Stimulated activated CD4-positive, alpha-beta T cell treated with anti-CD3 and anti-CD28 coated beads, Interleukin-4, amount 100 ng/mL, for 4 hours (primary cell): ENCODE measurements around the gene CDHR2.
"Not testable (repeated sequence)": the region's sequence is repeated elsewhere in the genome, so short reads cannot be mapped to it uniquely, and the experiment has no call there.

Source experiments
- DNase-seq, 2 experiments: peaks; one replicate each; pipeline ENCODE4 v3.0.0-alpha.2; 2020

Gene CDHR2

DNA sequence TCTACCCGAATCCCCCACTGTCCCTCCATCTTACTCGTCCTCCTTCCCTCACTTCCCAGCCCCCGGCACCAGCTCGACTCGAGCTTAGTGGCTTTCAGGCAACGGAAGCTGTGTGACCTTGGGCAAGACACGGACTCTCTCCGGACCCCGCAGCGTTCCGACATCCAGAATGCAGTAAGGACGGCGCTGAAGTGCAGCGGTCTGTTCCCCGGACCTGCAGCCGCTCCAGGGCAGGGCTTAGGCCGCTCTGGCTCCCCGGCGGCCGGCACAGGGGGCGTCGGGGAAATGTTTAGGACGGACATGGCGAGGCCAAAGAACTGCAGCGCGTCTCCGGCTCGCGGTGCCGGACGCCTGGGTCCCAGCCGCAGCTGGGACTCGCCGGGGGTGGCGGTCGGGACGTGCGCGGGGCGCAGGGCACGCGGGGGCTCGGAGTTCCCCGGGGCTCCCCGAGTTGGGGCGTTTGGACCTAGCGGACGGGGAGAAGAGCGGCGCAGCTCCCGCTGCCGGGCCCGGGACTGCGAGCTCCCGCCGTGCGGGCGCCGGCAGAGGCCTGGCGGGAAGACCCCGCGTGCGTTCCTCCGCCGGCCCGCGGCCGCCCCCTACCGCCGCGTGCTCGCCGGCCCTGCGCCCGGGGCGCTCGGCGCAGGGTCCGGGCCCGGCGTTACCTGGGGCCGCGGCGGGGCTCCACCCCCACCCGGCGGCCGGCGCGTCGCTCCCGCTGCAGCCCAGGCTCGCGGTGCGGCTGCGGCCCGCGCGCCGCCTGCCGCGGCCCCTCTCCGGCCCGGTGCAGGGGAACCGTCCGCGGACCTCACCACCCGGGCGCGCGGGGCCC, 6.3 kb upstream of the CDHR2 start:
- peak in 1 of 2 experiments; percentile 36 for DNase-seq

DNA sequence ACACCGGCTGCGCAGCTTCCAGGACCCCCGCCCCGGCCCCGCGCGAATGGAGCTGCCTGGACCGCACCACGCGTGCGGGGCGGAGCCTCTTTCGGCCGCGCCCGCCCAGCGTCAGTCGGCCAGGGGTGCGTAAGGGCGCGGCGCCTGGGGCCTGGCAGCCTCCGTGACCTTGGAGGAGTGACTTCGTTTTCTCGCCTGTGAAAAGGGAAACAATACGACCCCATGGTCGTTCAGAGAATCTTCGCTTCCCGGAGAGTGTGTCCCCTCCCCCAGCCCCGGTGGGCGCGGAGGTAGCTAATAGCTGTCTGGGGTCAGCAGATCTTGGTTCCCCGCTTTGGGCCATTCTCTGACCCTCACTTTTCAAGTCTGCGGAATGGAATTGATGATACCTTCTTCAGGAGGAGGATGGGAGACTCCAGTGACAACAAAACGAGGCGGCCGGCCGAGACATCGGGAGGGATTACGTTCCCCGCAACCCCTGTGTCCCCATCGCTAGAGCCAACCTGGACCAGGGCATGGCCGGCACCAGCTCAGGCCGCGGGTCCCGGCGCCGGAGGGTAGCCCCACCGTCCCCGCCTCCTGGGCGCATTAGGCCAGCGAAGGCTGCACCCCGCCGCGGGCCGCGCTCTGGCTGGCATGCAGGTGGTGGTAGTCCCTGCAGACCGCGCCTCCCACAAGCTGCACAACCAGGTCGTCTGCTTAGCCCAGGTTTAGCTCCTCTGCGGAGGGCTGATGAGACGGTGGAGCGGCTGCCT, 5.5 kb upstream of the CDHR2 start:
- peak; percentile 62 to 77 for DNase-seq

DNA sequence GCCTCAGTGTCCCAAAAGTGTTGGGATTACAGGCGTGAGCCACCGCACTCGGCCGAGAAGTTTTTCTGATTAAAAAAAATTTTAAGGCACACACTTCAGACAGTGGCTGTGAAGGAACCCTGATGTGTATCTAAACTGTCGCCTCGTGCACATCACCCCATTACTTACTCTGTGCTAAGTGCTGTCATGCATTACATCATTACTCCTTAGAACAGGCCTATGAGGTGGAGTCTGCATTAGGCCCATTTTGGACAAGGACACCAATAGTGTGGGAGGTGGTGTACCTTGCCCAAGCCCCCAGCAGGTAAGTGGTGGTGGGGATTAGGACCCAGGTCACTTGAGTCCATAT, 3.8 kb upstream of the CDHR2 start:
- no peak for DNase-seq

DNA sequence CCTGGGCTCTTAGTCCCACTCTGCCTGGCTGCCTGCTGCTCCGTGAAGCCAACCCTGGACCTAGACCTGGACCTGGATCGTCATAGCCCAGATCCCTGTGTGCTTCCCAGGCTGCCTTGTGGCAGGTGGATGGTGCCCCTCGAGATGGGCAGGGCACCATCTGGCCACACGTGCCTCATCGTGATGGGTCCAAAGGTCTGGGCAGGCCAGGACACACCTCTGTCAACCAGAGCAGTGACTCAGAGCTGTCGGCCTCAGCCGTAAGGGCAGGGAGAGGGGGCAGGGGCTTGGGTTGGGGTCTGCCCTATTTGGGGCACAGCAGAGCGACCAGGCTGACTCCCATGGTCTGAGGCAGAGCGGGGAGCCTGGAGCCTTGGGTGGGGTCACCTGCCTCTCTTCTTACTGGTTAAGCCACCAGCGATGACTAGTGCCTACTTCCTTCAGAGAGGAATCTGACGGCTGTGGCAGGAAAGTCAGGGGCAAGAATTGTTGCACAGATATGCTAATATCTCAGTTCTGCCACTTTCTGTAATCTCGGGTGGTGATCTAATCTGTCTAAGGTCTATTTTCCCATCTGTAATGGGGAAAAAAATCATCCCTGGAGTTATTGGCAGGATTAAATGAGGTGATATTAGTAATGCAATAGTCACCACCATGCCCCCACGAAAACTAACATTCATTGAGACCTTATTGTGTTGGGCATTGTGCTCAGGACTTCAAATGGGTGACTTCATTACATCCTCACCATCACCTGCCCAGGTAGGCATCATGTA, 3.2 kb upstream of the CDHR2 start:
- DNase-seq = no peak

DNA sequence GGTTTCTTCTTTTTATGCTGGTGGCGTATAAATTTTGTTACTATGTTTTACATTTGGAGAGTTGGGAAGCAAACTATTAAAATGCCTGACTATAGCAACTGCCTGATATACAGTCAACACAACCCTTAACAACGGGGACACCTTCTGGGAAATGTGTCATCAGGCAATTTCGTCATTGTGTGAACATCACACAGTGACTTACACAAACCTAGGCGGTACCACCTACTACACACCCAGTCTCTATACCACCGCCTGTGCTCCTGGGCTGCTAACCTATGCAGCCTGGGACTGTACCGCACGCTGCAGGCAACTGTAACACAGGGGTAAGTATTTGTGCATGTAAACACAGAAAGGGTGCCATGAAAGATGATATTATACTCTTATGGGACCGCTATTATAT, 1.3 kb upstream of the CDHR2 start:
- DNase-seq = no peak

DNA sequence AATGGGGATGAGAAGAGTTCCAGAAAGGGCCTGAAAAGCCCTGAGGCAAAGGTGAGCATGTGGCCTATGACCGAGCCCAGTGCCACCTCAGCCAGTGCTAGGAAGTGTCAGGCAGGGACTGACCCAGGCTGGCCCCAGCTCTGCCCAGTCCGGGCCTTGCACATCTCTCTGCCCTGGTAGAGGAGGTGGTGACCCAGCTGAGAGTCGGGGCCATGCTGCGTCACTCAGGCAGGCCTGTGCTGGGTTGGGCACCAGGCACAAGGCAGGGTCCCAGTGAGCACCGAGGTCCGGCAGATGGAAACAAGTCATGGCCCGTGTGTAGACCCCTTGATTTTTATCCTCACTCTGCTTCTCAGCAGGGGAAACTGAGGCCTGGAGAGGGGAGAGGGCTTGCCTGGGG, 729 bp downstream of the CDHR2 start:
- DNase-seq = no peak

DNA sequence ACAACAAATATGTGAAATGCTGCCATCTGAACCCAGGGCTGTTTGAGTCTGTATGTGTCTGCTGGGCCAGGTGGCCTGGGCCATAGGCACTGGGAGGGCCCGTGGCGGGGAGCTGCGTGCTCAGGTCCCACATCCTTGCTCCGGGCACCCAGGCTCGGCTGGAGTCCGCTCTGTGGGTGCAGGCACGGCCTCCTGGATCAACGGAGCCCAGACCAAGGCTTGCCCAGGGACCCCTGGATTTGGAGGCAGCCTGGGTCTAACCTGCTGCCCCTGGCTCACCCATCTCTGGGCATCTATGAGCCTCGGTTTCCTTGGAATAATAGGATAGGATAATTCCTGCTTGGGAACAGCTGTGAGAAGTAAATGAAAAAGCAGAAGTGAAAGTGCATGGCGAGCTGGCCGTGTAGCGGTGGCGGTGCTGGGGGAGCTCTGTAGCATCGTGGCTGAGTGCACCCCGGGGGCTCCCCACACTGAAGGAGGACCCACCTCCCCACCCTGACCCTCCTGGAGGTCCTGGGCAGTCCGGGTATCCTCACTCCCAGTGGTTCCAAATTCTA, 1.2 kb downstream of the CDHR2 start:
- no peak for DNase-seq

DNA sequence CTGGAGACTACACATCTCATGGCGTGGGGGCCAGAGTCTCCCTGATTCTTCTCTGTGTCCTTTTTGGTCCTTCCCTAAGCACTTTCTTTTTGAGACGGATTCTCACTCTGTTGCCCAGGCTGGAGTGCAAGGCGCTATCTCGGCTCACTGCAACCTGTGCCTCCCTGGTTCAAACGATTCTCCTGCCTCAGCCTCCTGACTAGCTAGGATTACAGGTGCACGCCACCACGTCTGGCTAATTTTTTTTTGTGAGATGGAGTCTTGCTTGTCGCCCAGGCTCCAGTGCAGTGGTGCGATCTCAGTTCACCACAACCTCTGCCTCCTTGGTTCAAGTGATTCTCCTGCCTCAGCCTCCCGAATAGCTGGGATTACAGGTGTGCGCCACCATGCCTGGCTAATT, 1.8 kb downstream of the CDHR2 start:
- DNase-seq = not testable (repeated sequence)

DNA sequence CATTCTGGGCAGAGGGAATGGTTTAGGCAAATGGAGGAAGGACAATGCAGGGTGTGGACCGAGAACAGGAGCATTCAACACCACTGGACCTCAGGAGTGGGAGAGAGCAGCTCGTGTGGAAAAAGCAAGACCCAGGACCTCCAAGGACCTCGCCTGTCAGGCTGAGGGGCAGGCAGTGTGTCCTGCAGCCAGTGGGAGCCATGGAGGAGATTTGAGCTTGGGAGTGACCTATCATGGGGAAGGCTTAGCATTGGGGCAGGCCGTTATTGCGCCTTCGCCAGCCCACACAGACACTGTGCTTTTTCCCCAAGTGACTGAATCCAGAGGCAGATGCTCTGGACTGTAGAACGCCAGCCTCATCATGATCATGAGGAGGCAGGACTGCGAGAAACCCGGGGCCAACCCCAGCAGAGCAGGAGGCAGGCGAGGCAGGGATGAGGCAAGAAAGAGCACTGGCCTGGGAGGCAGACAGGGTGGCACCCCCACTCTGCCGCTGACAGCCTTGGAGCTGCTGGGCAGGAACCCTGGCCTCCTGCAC, 3.3 kb downstream of the CDHR2 start:
- DNase-seq = no peak

DNA sequence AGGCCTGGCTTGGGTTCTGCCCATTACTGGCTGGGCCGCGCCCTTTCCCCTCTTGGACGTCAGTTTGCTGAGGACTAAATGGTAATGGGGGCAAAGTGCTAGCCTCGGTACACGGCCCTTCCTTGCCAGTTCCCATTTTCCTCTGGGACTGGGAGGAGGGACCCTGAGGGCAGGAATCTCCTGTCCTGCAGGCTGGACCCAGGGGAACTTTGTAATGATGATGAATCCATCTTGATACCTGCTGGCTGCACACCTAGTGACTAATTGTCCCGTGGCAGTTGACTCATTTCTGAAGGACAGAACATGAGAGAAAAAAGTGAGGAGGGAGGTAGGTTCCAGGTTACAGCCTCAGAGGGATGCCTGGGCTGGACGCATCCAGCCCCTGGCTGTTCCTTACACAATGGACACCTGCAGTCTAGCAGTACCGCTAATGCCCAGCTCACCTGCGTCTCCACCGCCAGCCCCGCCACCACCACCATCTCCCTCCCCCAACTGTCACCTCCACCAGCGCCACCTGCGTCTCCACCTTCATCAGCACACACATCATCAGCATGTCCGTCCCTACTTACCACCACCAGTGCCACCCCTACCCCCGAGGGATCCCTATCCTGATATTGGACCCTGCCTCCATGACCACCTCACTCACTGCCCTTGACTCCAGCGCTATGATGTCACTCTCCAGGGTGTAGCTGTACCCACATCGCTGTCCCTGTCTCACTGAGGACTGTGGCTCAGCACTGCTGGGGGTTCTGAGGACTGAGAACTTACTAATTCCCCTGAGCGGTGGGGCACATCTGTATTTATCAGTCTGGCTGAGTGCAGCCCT, 4.3 kb downstream of the CDHR2 start:
- DNase-seq = no peak

DNA sequence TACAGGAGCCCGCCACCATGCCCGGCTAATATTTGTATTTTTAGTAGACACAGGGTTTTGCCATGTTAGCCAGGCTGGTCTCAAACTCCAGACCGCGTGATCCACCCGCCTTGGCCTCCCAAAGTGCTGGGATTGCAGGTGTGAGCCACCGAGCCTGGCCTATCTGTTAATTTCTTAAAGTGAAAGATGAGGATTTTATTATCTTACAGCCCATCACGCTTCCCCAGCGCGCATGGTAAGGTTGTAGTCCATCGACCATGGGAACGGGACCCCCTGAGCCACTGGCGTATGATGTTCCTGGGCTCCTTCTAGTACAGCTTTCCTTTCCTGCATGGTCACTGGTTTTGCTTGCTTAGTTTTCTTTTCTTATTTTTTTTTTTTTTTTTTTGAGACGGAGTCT, 8.7 kb downstream of the CDHR2 start:
- no peak for DNase-seq

DNA sequence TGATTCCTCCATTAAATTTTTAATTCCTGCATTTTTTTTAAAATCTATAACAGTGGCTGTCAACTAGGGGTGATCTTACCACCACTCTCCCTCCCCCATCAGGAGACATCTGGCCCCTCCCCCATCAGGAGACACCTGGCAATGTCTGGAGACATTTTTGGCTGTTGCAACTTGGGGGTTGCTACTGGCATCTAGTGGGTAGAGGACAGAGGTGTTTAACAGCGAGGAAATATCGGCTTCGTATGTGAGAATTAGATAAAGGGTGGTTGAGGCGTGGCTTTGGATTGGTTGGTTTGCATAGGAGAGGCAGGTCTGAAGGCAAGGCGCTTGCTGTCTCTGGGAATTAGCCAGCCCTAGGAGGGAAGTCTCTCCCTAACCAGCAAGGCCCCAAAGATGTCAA, 10.5 kb downstream of the CDHR2 start:
- DNase-seq = no peak

DNA sequence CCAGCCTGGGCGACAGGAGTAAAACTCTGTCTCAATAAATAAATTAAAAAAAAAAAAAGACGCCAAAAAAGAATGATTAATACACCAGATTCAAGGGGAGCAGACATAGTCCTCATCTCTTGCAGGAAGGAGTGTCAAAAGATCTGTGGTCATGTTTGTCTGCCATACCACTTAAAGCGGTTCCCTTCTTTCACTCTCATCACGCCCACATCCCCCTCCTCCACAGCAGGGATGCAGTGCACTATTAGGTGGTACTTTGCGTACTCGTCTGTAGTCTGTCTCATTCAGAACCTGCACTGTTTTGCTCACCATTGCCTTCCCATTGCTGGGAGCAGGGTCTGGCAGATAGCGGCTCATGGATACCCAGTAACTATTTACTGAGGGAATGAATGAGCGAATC, 11.2 kb downstream of the CDHR2 start:
- DNase-seq = peak in 1 of 2 experiments; percentile 46

DNA sequence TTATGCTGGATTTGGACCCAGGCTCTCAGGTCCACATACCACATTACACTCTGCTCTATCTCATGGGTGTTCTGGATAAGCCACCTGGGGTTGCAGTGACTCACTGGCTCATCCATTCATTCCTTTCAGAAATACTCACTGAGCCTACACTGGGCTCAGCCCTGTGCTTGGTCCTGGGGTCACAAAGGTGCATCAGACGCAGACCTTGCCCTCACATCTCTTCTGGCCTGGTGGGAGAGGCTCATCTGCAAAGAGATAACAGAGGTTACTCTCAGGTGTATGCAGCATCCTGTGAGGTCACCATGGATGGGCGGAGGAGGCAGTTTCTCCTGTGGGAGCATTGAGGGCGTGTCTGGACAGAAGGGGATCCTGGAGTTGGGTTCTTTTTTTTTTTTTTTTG, 12.1 kb downstream of the CDHR2 start:
- no peak for DNase-seq

DNA sequence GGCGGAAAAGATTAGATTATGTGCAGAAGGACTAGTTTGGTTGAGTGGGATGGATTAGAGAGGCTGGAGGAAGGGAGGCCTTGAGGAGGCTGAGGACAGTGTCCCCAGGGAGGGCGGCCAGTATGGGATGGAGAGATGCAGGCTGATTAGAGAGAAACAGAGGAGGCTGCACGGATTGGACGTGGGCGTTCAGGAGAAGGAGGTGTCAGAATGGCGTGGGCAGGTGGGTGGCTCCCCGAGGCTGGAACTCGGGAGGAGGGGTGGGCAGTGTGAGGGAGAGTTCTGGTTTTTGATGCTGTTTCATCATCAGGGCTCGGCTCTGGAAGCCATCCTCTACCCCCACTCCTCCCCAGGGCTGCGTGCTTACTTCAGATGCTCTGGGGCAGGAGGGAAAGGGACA, 13.0 kb downstream of the CDHR2 start:
- DNase-seq = peak in 1 of 2 experiments; percentile 26

DNA sequence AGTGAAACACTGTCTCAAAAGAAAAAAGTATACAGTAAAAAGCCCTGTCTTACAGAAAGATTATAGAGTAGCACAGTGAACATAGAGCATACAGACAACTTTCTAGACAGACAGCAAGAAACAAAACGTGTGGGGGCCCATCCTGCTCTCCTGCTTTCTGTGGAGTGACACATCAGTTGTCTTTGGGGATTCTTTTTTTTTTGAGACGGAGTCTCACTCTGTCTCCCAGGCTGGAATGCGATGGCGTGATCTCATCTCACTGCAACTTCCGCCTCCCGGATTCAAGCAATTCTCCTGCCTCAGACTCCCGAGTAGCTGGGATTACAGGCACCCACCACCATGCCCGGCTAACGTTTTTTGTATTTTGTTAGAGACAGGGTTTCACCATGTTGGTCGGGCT, 14.9 kb downstream of the CDHR2 start:
- no peak for DNase-seq

DNA sequence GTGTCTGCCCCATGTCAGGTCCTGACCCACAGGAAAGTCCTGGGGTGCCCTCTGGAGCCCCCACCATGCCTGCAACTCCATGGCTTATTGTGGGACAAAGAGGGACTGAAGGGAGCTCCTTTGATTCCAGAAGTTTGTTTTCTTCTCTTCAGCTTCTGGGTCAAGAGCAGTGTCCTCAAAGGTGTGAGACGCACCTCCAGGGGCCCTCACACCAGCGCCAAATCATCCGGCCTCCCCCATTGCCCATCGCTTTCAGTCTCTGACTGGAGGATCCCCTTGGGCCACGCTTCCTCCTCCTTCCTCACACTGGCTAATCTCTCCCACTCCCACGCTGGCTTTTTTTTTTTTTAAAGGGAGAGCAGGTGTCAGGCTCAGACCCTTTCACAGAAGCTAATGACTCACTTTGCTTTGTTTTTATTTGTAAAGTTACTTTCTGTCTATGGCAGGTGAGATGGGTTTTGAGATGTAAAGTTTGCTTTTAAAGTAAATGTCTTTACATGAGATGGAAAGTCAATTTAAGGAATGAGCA, 16.7 kb downstream of the CDHR2 start:
- DNase-seq = no peak

DNA sequence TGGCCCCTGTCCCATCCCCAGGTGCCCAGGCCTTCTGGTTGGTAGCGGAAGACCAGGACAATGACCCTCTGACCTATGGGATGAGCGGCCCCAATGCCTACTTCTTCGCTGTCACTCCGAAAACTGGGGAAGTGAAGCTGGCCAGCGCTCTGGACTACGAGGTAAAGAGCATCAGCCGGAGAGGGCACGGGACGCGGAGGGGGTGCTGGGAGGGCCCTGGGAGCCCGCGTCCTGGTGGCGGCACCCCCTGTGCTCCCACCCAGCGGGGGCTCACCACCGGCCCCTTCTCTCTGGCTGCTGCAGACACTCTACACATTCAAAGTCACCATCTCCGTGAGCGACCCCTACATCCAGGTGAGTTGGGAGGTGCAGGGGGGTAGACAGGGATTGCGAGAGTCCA, 19.5 kb downstream of the CDHR2 start:
- no peak for DNase-seq

DNA sequence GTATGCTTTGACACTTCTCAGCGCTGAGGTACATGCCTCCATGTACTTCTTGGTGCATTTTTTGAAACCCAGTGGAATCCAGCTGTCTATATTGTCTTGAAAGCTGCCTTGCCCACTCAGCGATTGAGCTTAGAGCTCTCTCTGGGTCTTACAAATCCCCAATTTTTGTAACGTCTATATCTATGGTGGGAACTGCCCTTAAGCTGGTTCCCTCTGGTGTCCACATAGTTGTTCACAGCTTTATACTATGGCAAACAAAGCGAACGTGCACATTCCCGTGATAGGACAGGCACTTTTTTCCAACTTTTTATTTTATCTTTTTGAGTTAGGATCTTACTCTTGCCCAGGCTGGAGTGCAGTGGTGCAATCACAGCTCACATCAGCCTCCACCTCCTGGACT, 20.9 kb downstream of the CDHR2 start:
- DNase-seq = no peak

DNA sequence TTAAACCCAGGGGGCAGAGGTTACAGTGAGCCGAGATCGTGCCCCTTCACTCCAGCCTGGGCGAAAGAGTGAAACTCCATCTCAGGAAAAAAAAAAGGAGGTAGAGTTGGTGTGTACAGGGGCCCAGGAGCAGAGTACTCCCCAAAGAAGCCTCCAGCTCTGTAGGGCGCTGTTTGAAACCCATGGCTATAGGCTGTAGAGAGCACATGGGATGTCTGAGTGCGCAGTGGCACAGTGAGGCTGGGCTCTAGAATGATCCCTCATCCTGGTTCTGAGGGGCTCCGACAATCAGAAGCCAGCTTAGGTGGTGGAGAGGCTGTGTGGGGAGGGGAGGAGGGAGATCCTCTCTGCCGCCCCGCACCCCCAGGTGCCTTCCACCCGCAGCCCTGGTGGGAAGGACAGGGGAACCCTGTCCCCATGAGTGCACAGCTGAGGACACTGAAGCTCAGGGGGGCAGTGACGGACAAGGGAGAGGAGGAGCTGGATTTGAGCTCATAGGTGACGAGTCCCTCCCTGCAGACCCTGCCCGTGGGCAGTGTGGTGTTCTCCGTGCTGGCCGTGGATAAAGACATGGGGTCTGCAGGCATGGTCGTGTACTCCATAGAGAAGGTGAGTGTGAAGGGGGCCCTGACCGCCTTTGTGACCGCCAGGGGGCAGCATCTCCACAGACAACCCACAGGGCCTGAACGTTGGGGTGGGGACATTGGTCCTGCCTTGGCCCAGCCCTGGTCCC, 24.6 kb downstream of the CDHR2 start:
- DNase-seq = peak; percentile 61 to 80

DNA sequence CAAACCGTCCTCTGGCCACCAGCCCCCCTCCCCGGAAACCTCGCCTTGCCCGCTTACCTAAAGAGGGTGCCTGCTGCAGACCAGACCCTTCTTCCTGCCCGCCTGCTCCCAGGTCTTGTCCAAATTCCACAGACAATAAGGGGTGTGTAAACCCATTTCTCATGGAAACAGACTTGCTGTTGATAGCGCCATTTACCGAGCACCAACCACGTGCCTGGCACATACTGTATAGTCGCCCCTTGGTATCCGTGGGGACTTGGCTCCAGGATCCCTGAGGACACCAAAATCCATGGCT, 25.1 kb downstream of the CDHR2 start:
- no peak for DNase-seq
